Activated T-helper 1 cell treated with anti-CD3 and anti-CD28 coated beads, Interleukin-12 subunit alpha, Interleukin-12 subunit beta, Interleukin-2, Interleukin-4 antibody, amounts not matched to agents 30 ng/mL and 10 ng/mL and 1 ng/mL, durations not matched to agents 14 hours and 24 hours and 36 hours (primary cell): ENCODE measurements around the gene SEMA3D. TPM values are rescaled to one million over a fixed set of nuclear protein-coding genes. Genes with fewer than 3 reads are reported as not detected.

ENCODE experiments used
- DNase-seq: peaks from one replicate; pipeline ENCODE4 v3.0.0; 2021; ENCODE audit warnings: low spot score
- H3K27ac Mint-ChIP-seq: one replicate; pipeline ENCODE4 v1.8.0; 2021; ENCODE audit warnings: mild to moderate bottlenecking, mixed read lengths
- H3K27me3 Mint-ChIP-seq: one replicate; pipeline ENCODE4 v1.8.0; 2022; ENCODE audit warnings: mild to moderate bottlenecking, moderate library complexity, mixed read lengths; ENCODE audit not compliant: insufficient read depth
- H3K36me3 Mint-ChIP-seq: one replicate; pipeline ENCODE4 v1.8.0; 2021; ENCODE audit warnings: low read depth, mixed read lengths
- H3K4me1 Mint-ChIP-seq: one replicate; pipeline ENCODE4 v1.8.0; 2021; ENCODE audit warnings: low read depth, mixed read lengths
- H3K4me3 Mint-ChIP-seq: one replicate; pipeline ENCODE4 v1.8.0; 2021; ENCODE audit warnings: mild to moderate bottlenecking, moderate library complexity, mixed read lengths
- H3K9me3 Mint-ChIP-seq: one replicate; pipeline ENCODE4 v1.8.0; 2021; ENCODE audit warnings: mixed read lengths
- intact Hi-C: fragments of 100-400 bp; cut with micrococcal nuclease; formaldehyde crosslinking; loops from one replicate; pipeline ENCODE4 v1.15.1; 2024
- total RNA-seq: library from RNA; stranded (reverse); gene quantifications from 2 replicates; pipeline ENCODE4 v1.2.3, GENCODE V29; 2022

SEMA3D gene
- total RNA-seq, 1 donor from 2014 or later, result 0.60 TPM

- Mint-ChIP-seq H3K9me3 (peaks cover 4% of the 10 kb centered on the region), H3K27me3 (peaks cover 7% of the 10 kb centered on the region), H3K36me3 (no peaks in the 10 kb centered on the region), H3K4me1 (no peaks in the 10 kb centered on the region), H3K4me3 (no peak overlapping the region), H3K27ac (no peak overlapping the region)
- DNase-seq, result no peak
- intact Hi-C loops, result no loop called here
Observed at GRCh38 chr7:84953234-84953633, 233.6 kb downstream of the SEMA3D start.

DNA sequence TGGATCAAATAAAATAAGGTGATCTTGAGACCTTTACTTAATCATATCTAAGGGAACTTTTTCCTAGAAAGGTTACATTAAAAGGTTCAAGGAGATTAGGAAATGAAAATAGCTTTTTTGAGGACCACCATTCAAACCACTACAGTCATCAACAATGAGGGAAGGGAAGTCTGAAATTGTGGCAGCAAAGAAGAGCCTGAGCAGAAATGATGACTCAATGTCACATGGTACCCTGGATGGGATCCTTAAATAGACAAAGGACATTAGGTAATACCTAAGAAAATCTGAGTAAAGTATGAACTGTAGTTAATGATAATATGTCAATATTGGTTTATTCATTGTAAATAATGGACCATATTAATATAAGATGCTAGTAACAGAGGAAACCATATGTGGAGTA lies 236.0 kb downstream of the SEMA3D start:
- Mint-ChIP-seq H3K36me3 (no peaks in the 10 kb centered on the region), H3K4me1 (no peaks in the 10 kb centered on the region), H3K9me3 (peaks cover 4% of the 10 kb centered on the region), H3K27ac (no peak overlapping the region), H3K27me3 (peaks cover 7% of the 10 kb centered on the region), H3K4me3 (no peak overlapping the region)
- intact Hi-C loops, result no loop called here
- DNase-seq, result no peak

GRCh38 chr7:84949501-84949900 lies 237.4 kb downstream of the SEMA3D start:
- intact Hi-C loops, result no loop called here
- H3K9me3 Mint-ChIP-seq, result no peaks in the 10 kb centered on the region

DNA sequence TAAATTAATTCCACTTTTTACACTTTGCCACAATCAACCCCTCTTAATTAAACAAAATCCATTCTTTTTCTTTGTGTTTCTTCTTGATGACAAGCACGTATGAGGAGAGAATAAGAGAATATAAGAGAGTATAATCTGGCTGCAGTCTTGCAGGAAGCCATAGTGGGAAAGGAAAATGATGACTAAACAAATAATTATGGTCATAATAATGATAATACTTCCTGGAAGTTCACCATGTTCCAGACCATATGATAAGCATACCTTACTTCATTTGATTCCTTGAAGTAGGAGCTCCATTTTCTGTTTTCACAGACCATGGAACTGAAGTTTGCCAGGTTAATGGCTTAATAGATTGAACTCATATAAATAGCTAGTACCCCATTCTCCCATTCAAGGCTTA lies 237.8 kb downstream of the SEMA3D start:
- intact Hi-C loops, result no loop called here
- no peak for DNase-seq
- Mint-ChIP-seq H3K27me3 (peaks cover 1% of the 10 kb centered on the region), H3K27ac (no peak overlapping the region), H3K4me3 (no peak overlapping the region), H3K36me3 (no peaks in the 10 kb centered on the region), H3K9me3 (no peaks in the 10 kb centered on the region), H3K4me1 (no peaks in the 10 kb centered on the region)

More at GRCh38 chr7:84949501-84949900, 237.4 kb downstream of the SEMA3D start:
- Mint-ChIP-seq H3K4me1 (no peaks in the 10 kb centered on the region), H3K27ac (no peak overlapping the region), H3K4me3 (no peak overlapping the region), H3K27me3 (peaks cover 3% of the 10 kb centered on the region), H3K36me3 (no peaks in the 10 kb centered on the region)
- no peak for DNase-seq

- DNase-seq, result no peak
- Mint-ChIP-seq H3K27me3 (peaks cover 1% of the 10 kb centered on the region), H3K27ac (no peak overlapping the region), H3K9me3 (no peaks in the 10 kb centered on the region), H3K4me3 (no peak overlapping the region), H3K4me1 (no peaks in the 10 kb centered on the region), H3K36me3 (no peaks in the 10 kb centered on the region)
- intact Hi-C loops, result no loop called here
Observed at GRCh38 chr7:84948634-84949033, 238.2 kb downstream of the SEMA3D start.

- Mint-ChIP-seq H3K4me3 (no peak overlapping the region), H3K27me3 (peaks cover 1% of the 10 kb centered on the region), H3K4me1 (no peaks in the 10 kb centered on the region), H3K27ac (no peak overlapping the region), H3K36me3 (no peaks in the 10 kb centered on the region), H3K9me3 (no peaks in the 10 kb centered on the region)
- intact Hi-C loops, result no loop called here
- no peak for DNase-seq
Observed at GRCh38 chr7:84946549-84946948, 240.3 kb downstream of the SEMA3D start.
